WTC11 (cell line): ENCODE data around the gene CPEB4.

Experiments
- JUN ChIP-seq: sonication (generic); formaldehyde crosslinking; IDR thresholded peaks from 2 replicates; pipeline ENCODE4 v1.8.0; 2023; ENCODE audit warnings: mild to moderate bottlenecking, missing genetic modification reagents
- MYBL2 ChIP-seq: sonication (generic); formaldehyde crosslinking; IDR thresholded peaks from 2 replicates; pipeline ENCODE4 v1.8.1; 2023; ENCODE audit warnings: mild to moderate bottlenecking, moderate library complexity, missing genetic modification reagents
- NR2C2 ChIP-seq: sonication (generic); formaldehyde crosslinking; IDR thresholded peaks from 2 replicates; pipeline ENCODE4 v1.8.0; 2022; ENCODE audit warnings: mild to moderate bottlenecking, missing genetic modification reagents
- TCF7 ChIP-seq: sonication (generic); formaldehyde crosslinking; IDR thresholded peaks from 2 replicates; pipeline ENCODE4 v1.8.0; 2022; ENCODE audit warnings: mild to moderate bottlenecking, low read depth, missing genetic modification reagents, moderate library complexity
- TF ChIP-seq, protein P1 (sequence below): sonication (generic); formaldehyde crosslinking; conservative IDR thresholded peaks from 2 replicates; pipeline ENCODE4 v1.8.1; 2022; ENCODE audit warnings: mild to moderate bottlenecking, missing genetic modification reagents
- TF ChIP-seq, protein P2 (sequence below): fragments of 200-600 bp; IDR thresholded peaks from 2 replicates; pipeline ENCODE4 v1.8.0; 2022; ENCODE audit warnings: antibody characterized with exemption
- TF ChIP-seq, protein P3 (sequence below): sonication (generic); formaldehyde crosslinking; IDR thresholded peaks from 2 replicates; pipeline ENCODE4 v1.8.1; 2023; ENCODE audit warnings: mild to moderate bottlenecking, missing genetic modification reagents, moderate library complexity
- TF ChIP-seq, protein P4 (sequence below): fragments of 250-450 bp; sonication (Bioruptor Pico); IDR thresholded peaks from 2 replicates; pipeline ENCODE4 v2.1.2; 2022; ENCODE audit warnings: mild to moderate bottlenecking, moderate library complexity
- TF ChIP-seq, protein P5 (sequence below): sonication (generic); formaldehyde crosslinking; IDR thresholded peaks from 2 replicates; pipeline ENCODE4 v1.8.1; 2022; ENCODE audit warnings: low read depth, missing genetic modification reagents, borderline replicate concordance
- TF ChIP-seq, protein P6 (sequence below): sonication (generic); formaldehyde crosslinking; IDR thresholded peaks from 2 replicates; pipeline ENCODE4 v1.8.0; 2022; ENCODE audit warnings: mild to moderate bottlenecking, missing genetic modification reagents

DNA sequence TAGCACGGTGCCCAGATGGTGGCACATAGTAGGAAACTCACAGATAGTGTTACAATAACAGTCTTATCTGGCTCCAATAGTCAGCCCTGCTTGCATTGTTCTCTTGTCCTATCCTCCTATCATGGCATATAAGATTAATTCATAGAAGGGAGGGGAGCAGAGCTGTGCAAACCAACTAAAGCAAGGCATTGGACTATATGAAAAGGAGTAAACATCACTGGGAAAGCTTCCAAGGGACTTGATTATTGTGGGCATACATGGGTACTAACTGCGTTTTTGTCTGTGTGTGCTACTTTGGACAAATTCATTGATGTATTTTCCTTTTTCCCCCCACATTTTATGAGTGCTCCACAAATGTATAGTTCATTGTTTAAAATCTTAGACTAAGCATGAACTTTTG lies 57.0 kb downstream of the CPEB4 start:
- TF ChIP-seq NR2C2 (no peak), JUN (no peak), TCF7 (CRISPR knock-in tag) (no peak), MYBL2 (no peak)
- TF ChIP-seq, protein P1, sequence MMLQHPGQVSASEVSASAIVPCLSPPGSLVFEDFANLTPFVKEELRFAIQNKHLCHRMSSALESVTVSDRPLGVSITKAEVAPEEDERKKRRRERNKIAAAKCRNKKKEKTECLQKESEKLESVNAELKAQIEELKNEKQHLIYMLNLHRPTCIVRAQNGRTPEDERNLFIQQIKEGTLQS (CRISPR knock-in tag): no peak
- TF ChIP-seq, protein P2, sequence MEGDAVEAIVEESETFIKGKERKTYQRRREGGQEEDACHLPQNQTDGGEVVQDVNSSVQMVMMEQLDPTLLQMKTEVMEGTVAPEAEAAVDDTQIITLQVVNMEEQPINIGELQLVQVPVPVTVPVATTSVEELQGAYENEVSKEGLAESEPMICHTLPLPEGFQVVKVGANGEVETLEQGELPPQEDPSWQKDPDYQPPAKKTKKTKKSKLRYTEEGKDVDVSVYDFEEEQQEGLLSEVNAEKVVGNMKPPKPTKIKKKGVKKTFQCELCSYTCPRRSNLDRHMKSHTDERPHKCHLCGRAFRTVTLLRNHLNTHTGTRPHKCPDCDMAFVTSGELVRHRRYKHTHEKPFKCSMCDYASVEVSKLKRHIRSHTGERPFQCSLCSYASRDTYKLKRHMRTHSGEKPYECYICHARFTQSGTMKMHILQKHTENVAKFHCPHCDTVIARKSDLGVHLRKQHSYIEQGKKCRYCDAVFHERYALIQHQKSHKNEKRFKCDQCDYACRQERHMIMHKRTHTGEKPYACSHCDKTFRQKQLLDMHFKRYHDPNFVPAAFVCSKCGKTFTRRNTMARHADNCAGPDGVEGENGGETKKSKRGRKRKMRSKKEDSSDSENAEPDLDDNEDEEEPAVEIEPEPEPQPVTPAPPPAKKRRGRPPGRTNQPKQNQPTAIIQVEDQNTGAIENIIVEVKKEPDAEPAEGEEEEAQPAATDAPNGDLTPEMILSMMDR: no peak
- TF ChIP-seq, protein P3, sequence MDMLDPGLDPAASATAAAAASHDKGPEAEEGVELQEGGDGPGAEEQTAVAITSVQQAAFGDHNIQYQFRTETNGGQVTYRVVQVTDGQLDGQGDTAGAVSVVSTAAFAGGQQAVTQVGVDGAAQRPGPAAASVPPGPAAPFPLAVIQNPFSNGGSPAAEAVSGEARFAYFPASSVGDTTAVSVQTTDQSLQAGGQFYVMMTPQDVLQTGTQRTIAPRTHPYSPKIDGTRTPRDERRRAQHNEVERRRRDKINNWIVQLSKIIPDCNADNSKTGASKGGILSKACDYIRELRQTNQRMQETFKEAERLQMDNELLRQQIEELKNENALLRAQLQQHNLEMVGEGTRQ (CRISPR knock-in tag): no peak
- TF ChIP-seq, protein P4, sequence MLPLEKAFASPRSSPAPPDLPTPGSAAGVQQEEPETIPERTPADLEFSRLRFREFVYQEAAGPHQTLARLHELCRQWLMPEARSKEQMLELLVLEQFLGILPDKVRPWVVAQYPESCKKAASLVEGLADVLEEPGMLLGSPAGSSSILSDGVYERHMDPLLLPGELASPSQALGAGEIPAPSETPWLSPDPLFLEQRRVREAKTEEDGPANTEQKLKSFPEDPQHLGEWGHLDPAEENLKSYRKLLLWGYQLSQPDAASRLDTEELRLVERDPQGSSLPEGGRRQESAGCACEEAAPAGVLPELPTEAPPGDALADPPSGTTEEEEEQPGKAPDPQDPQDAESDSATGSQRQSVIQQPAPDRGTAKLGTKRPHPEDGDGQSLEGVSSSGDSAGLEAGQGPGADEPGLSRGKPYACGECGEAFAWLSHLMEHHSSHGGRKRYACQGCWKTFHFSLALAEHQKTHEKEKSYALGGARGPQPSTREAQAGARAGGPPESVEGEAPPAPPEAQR (CRISPR knock-in tag): no peak
- TF ChIP-seq, protein P5, sequence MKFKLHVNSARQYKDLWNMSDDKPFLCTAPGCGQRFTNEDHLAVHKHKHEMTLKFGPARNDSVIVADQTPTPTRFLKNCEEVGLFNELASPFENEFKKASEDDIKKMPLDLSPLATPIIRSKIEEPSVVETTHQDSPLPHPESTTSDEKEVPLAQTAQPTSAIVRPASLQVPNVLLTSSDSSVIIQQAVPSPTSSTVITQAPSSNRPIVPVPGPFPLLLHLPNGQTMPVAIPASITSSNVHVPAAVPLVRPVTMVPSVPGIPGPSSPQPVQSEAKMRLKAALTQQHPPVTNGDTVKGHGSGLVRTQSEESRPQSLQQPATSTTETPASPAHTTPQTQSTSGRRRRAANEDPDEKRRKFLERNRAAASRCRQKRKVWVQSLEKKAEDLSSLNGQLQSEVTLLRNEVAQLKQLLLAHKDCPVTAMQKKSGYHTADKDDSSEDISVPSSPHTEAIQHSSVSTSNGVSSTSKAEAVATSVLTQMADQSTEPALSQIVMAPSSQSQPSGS (CRISPR knock-in tag): no peak
- TF ChIP-seq, protein P6, sequence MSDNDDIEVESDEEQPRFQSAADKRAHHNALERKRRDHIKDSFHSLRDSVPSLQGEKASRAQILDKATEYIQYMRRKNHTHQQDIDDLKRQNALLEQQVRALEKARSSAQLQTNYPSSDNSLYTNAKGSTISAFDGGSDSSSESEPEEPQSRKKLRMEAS (CRISPR knock-in tag): no peak
